K562 (cell line): Measurements from ENCODE around the gene TOR3A. TPM values are rescaled to one million over a fixed set of nuclear protein-coding genes. Genes with fewer than 3 reads are reported as not detected.

Experiments
- ATAC-seq: fragments of 200-7000 bp; cut with Tn5 transposase; 3 replicates; pipeline ENCODE4 v1.9.1; 2020; ENCODE audit warnings: moderate library complexity
- BruUV-seq: library from RNA; stranded (reverse); fragments of 400-500 nt; replicated peaks from 2 replicates; lab custom pipeline; 2021; lab: Mats Ljungman, UMichigan
- CTCF ChIA-PET: fragments of 300-600 bp; formaldehyde crosslinking; extraction: SDS; loops from one replicate; lab custom pipeline; 2021; ENCODE audit warnings: low intra/inter-chr PET ratio; lab: Yijun Ruan, JAX
- POLR2A ChIA-PET: fragments of 300-600, 350-650 bp; sonication (Branson Sonifier 250); formaldehyde crosslinking; extraction: SDS; loops from one replicate; lab custom pipeline; 2021; ENCODE audit warnings: antibody characterized with exemption, inconsistent platforms; lab: Yijun Ruan, JAX
- DNase-seq, 4 experiments: peaks; one replicate each; pipeline versions ENCODE4 v3.0.0 to v3.0.0-alpha.2; 2011 to 2018; ENCODE audit warnings: low spot score in 3 of 4, mixed read lengths in 3 of 4; ENCODE audit errors: extremely low read depth in 1 of 4
- FAIRE-seq: peaks from 2 replicates; lab custom pipeline; 2011; peaks lifted over from hg19 to GRCh38; lab: Jason Lieb, UNC
- H2AFZ ChIP-seq: 2 replicates; pipeline ENCODE4 v1.6.0; 2011; ENCODE audit warnings: low read depth, low read length, control low read depth, inconsistent platforms
- H3K27ac ChIP-seq: fragments of 200-600 bp; 3 replicates; pipeline ENCODE4 v1.8.0; 2011; ENCODE audit warnings: low read depth, mild to moderate bottlenecking, control low read depth, inconsistent platforms, low read length, moderate library complexity, mixed read lengths; ENCODE audit errors: extremely low read depth
- H3K27me3 ChIP-seq, 2 experiments: fragments of 300-600 bp in 1 of 2; 2 replicates in 1 of 2; 3 replicates in 1 of 2; pipeline versions ENCODE4 v1.6.0 to v1.8.0; 2011; ENCODE audit warnings: inconsistent platforms in 2 of 2, low read length in 2 of 2, mild to moderate bottlenecking in 1 of 2, mixed read lengths in 1 of 2, moderate library complexity in 1 of 2; ENCODE audit not compliant: control insufficient read depth in 2 of 2, insufficient read depth in 2 of 2
- H3K36me3 ChIP-seq: fragments of 300-600 bp; 3 replicates; pipeline ENCODE4 v1.8.0; 2011; ENCODE audit warnings: mild to moderate bottlenecking, low read length, inconsistent platforms; ENCODE audit not compliant: control insufficient read depth, insufficient read depth
- H3K4me1 ChIP-seq, 2 experiments: fragments of 200-600 bp in 1 of 2; replicated peaks in 1 of 2; 2 replicates in 1 of 2; 3 replicates in 1 of 2; pipeline versions ENCODE4 v1.5.1 to v1.8.0; 2011; ENCODE audit warnings: inconsistent platforms in 2 of 2, low read length in 2 of 2, mild to moderate bottlenecking in 1 of 2, mixed read lengths in 1 of 2, moderate library complexity in 1 of 2; ENCODE audit not compliant: control insufficient read depth in 2 of 2, insufficient read depth in 2 of 2
- H3K4me2 ChIP-seq: 2 replicates; pipeline ENCODE4 v1.6.1; 2011; ENCODE audit warnings: low read length, control low read depth, inconsistent platforms, mixed read lengths; ENCODE audit not compliant: insufficient read depth
- H3K4me3 ChIP-seq: fragments of 200-600 bp; sonication (generic), shearing (Covaris generic); 2 replicates; pipeline ENCODE4 v1.5.1; 2016; ENCODE audit warnings: control low read depth, inconsistent platforms
- H3K79me2 ChIP-seq: fragments of 200-600 bp; 3 replicates; pipeline ENCODE4 v1.8.0; 2011; ENCODE audit warnings: low read length, inconsistent platforms; ENCODE audit not compliant: control insufficient read depth, insufficient read depth
- H3K9ac ChIP-seq, 2 experiments: 2 replicates each; pipeline versions ENCODE4 v1.6.0 to v1.6.1; 2011; ENCODE audit warnings: low read depth in 2 of 2, low read length in 2 of 2, control low read depth in 1 of 2, inconsistent platforms in 1 of 2, mild to moderate bottlenecking in 1 of 2, mixed read lengths in 1 of 2; ENCODE audit not compliant: insufficient read depth in 1 of 2
- H3K9me1 ChIP-seq: one replicate; pipeline ENCODE4 v1.6.0; 2011; ENCODE audit warnings: inconsistent platforms, mild to moderate bottlenecking, low read length, moderate library complexity; ENCODE audit not compliant: control insufficient read depth, insufficient read depth
- H3K9me3 ChIP-seq: replicated peaks from 2 replicates; pipeline ENCODE4 v1.5.1; 2011; ENCODE audit warnings: low read depth, low read length, inconsistent platforms; ENCODE audit not compliant: control insufficient read depth, insufficient read depth
- H4K20me1 ChIP-seq: replicated peaks from 2 replicates; pipeline ENCODE4 v1.6.1; 2011; ENCODE audit warnings: low read length, inconsistent platforms, mixed read lengths; ENCODE audit not compliant: control insufficient read depth, insufficient read depth
- BRF1 ChIP-seq: IDR thresholded peaks from 3 replicates; pipeline ENCODE4 v1.6.1; 2011; ENCODE audit warnings: borderline replicate concordance, mild to moderate bottlenecking; ENCODE audit not compliant: insufficient read length; ENCODE audit errors: extremely low read depth
- EWSR1 ChIP-seq: fragments of 450-650 bp; IDR thresholded peaks from 2 replicates; pipeline ENCODE4 v1.6.1; 2018; ENCODE audit warnings: borderline replicate concordance, mild to moderate bottlenecking, low read depth, moderate library complexity; ENCODE audit not compliant: partially characterized antibody
- HSF4 ChIP-seq: fragments of 250-450 bp; sonication (Bioruptor Pico); IDR thresholded peaks from 2 replicates; pipeline ENCODE4 v2.1.2; 2022; ENCODE audit warnings: mild to moderate bottlenecking, moderate library complexity, borderline replicate concordance
- PTBP1 ChIP-seq: fragments of 200-400 bp; formaldehyde crosslinking; IDR thresholded peaks from 2 replicates; pipeline ENCODE4 v1.6.1; 2017; ENCODE audit warnings: low read depth, low read length
- RHOXF2B ChIP-seq: fragments of 250-450 bp; sonication (Bioruptor Pico); conservative IDR thresholded peaks from 2 replicates; pipeline ENCODE4 v1.5.1; 2021
- SMC3 ChIP-seq: conservative IDR thresholded peaks from 2 replicates; pipeline ENCODE4 v1.6.1; 2011; ENCODE audit warnings: low read depth, low read length, improper control_type of control experiment; ENCODE audit not compliant: insufficient read depth
- STAT5A ChIP-seq: IDR thresholded peaks from 2 replicates; pipeline ENCODE4 v1.6.1; 2012; ENCODE audit warnings: low read length, inconsistent platforms, borderline replicate concordance
- WGBS: fragments of 100-300 bp; shearing (Covaris generic); methylation state at CpG from one replicate; pipeline ENCODE4 v1.1.6; 2016; ENCODE audit warnings: low coverage, mixed read lengths; ENCODE audit not compliant: insufficient coverage; ENCODE audit errors: missing lambda C conversion rate; 5-methylcytosine and 5-hydroxymethylcytosine counted together
- in situ Hi-C: fragments of 300-500 bp; cut with MboI; formaldehyde crosslinking; loops from 4 replicates; pipeline ENCODE4 v1.15.0; 2018; ENCODE audit warnings: inconsistent platforms, mixed read lengths
- intact Hi-C: fragments of 100-400 bp; cut with micrococcal nuclease; formaldehyde crosslinking; loops from 2 replicates; pipeline ENCODE4 v1.14.2; 2022
- polyA plus RNA-seq, 8 experiments: library from polyadenylated mRNA; depleted of rRNA in 4 of 8; stranded (reverse) in 5 of 8; unstranded in 3 of 8; fragments of >200 nt; fragmentation: Nextera tagmentation in 2 of 8; fragmentation: Illumina TruSeq in 1 of 8; extraction: Ambion mirVana in 2 of 8; extraction: Trizol in 1 of 8; gene quantifications; 2 replicates each; pipeline versions ENCODE4 v1.2.1 to v1.2.3, GENCODE V29; 2011 to 2014; ENCODE audit warnings: inconsistent platforms in 1 of 8, missing spikeins in 1 of 8
- total RNA-seq, 7 experiments: library from RNA; depleted of rRNA in 6 of 7; stranded (reverse); fragments of >200 nt in 6 of 7; fragmentation: Illumina TruSeq in 2 of 7; extraction: Trizol in 2 of 7; gene quantifications; 2 replicates each; pipeline versions ENCODE4 v1.2.1 to v1.2.3, GENCODE V29; 2011 to 2021; ENCODE audit warnings: low replicate concordance in 1 of 7
- TF ChIP-seq, protein P1 (sequence below), 2 experiments: fragments of 450-650 bp in 1 of 2; IDR thresholded peaks; 2 replicates each; pipeline ENCODE4 v1.6.1; 2011 to 2017; ENCODE audit warnings: low read depth in 2 of 2, antibody characterized with exemption in 1 of 2, borderline replicate concordance in 1 of 2, low read length in 1 of 2, mild to moderate bottlenecking in 1 of 2, mixed read lengths in 1 of 2; ENCODE audit not compliant: control insufficient read depth in 1 of 2
- TF ChIP-seq, protein P2 (sequence below): fragments of 450-650 bp; IDR thresholded peaks from 2 replicates; pipeline ENCODE4 v1.6.1; 2016; ENCODE audit warnings: borderline replicate concordance

The TOR3A gene
- total and polyA plus RNA-seq, 9 of the 15 experiments (the other 6 are each of a cell fraction or from before 2014, with no cell fraction given) = 7.9 to 94.5 (median 39.7) TPM

DNA sequence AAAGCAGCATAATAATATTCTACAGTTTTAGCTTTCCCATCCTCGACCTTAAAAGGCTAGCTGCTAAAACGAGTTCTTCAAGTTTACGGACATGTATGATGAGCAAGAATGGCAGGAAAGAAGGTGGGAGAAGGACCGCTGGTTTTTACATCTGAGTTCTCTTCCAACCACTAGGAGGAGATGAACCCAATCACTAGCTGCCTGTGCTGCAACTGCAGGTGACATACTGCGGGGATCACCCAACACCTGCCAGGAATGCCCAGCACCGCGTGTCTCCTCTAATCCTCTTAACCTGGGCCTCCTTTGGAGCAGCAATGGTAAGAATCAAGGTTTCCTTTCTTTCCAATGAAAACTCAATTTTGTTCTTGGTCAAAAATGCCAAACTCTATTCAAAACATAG is 23.5 kb downstream of the TOR3A start (continued):
- TF ChIP-seq, protein P1, sequence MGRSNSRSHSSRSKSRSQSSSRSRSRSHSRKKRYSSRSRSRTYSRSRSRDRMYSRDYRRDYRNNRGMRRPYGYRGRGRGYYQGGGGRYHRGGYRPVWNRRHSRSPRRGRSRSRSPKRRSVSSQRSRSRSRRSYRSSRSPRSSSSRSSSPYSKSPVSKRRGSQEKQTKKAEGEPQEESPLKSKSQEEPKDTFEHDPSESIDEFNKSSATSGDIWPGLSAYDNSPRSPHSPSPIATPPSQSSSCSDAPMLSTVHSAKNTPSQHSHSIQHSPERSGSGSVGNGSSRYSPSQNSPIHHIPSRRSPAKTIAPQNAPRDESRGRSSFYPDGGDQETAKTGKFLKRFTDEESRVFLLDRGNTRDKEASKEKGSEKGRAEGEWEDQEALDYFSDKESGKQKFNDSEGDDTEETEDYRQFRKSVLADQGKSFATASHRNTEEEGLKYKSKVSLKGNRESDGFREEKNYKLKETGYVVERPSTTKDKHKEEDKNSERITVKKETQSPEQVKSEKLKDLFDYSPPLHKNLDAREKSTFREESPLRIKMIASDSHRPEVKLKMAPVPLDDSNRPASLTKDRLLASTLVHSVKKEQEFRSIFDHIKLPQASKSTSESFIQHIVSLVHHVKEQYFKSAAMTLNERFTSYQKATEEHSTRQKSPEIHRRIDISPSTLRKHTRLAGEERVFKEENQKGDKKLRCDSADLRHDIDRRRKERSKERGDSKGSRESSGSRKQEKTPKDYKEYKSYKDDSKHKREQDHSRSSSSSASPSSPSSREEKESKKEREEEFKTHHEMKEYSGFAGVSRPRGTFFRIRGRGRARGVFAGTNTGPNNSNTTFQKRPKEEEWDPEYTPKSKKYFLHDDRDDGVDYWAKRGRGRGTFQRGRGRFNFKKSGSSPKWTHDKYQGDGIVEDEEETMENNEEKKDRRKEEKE (IDR thresholded peaks at IDR 0.05; ENCODE audit: borderline replicate concordance in 1 of 2, control insufficient read depth in 1 of 2, low read depth in 2 of 2, low read length in 1 of 2) = no peak
- TF ChIP-seq, all 486 proteins: peak for 4

DNA sequence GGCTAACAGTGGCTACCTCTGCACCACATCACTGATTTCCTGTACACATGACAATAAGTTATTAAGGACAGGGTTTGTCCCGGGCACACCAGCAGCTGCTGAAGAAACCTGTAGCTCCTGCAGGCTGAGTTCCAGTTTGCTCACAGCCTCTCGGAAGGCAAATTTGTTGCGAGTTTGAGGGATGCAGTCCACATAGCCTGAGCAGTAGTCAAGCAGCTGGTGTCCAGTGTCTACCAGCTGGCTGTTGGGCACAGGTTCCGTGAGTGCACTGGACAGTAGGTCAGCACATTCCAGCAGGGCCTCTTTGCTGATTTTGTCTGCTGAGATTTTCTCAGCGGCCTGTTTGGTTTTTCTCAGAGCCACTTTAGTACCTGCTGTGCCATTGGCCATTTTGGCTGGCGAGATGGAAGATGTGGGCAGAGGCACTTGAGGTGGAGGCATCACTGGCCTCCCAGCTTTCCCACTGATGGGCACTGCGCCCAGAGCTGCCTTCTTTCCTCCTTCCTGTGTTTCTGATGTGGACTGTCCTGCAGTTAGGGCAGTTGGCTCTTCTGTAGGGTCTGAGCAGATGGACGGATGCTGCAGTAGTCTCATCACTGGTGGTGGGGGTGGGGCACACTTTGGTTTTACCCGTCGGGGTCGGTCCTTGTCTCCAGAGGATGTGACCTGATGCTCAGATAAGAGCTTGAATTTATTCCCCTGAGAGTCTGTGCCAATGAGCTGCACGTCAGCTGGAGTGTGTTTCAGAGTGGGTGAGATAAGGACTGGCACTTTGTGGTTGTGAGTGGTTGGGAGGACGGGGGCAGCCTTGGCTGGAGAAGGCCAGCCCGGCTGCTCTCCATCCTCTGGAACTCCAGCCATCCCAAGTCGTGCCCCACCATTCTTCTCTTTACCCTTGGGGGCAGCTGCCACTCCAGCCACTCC is 26.1 kb downstream of the TOR3A start:
- no TSS peak for BruUV-seq
- H3K9me3 ChIP-seq = no peaks in the 10 kb centered on the region
- no peak overlapping the region for H2AFZ ChIP-seq
- H3K4me2 ChIP-seq = no peak overlapping the region
- ATAC-seq (no peak), FAIRE-seq (no peak), DNase-seq (no peak)
- H3K79me2 ChIP-seq = no peaks in the 10 kb centered on the region
- ChIA-PET CTCF (no interaction called here), POLR2A (interaction anchor here (0.6 to 1.7 kb wide), 3 partner anchors 13 to 399 kb away, joined by 3 to 7 read pairs (median 4); no protein-coding TSS in a partner anchor)
- H3K9me1 ChIP-seq = no peaks in the 10 kb centered on the region
- intact Hi-C loops = no loop called here
- H3K4me3 ChIP-seq = no peak overlapping the region
- H3K4me1 ChIP-seq = no peaks in the 10 kb centered on the region
- in situ Hi-C loops = no loop called here
- H3K9ac ChIP-seq = no peak overlapping the region; a peak in 1 of 4 replicates
- no peak overlapping the region for H3K27ac ChIP-seq
- H3K27me3 ChIP-seq = no peaks in the 10 kb centered on the region
- WGBS = 84% methylated on average over 15 of the region's 15 CpGs
- H4K20me1 ChIP-seq = no peaks in the 10 kb centered on the region
- peaks cover 54% of the 10 kb centered on the region for H3K36me3 ChIP-seq
- TF ChIP-seq EWSR1 = no peak
- no peak for TF ChIP-seq SMC3
- no peak for TF ChIP-seq HSF4 (CRISPR knock-in tag)
- TF ChIP-seq, protein P2, sequence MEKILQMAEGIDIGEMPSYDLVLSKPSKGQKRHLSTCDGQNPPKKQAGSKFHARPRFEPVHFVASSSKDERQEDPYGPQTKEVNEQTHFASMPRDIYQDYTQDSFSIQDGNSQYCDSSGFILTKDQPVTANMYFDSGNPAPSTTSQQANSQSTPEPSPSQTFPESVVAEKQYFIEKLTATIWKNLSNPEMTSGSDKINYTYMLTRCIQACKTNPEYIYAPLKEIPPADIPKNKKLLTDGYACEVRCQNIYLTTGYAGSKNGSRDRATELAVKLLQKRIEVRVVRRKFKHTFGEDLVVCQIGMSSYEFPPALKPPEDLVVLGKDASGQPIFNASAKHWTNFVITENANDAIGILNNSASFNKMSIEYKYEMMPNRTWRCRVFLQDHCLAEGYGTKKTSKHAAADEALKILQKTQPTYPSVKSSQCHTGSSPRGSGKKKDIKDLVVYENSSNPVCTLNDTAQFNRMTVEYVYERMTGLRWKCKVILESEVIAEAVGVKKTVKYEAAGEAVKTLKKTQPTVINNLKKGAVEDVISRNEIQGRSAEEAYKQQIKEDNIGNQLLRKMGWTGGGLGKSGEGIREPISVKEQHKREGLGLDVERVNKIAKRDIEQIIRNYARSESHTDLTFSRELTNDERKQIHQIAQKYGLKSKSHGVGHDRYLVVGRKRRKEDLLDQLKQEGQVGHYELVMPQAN = no peak
- no peak for TF ChIP-seq PTBP1
- TF ChIP-seq STAT5A = no peak
- TF ChIP-seq BRF1 = no peak
- no peak for TF ChIP-seq RHOXF2B
